AG04450 (cell line): ENCODE measurements around the gene TRIO. TPM values are rescaled to one million over a fixed set of nuclear protein-coding genes. Genes with fewer than 3 reads are reported as not detected.

Experiments used
- CTCF ChIA-PET: fragments of 300-600, 350-600 bp; formaldehyde crosslinking; extraction: SDS; loops from one replicate; lab custom pipeline; 2022; ENCODE audit warnings: antibody characterized with exemption, inconsistent platforms; lab: Charles Lee
- POLR2A ChIA-PET: fragments of 350-600 bp; formaldehyde crosslinking; extraction: SDS; loops from one replicate; lab custom pipeline; 2021; ENCODE audit warnings: antibody characterized with exemption, inconsistent platforms; lab: Yijun Ruan, JAX
- DNase-seq: peaks from one replicate; pipeline ENCODE4 v3.0.0-alpha.2; 2011; ENCODE audit warnings: low read depth, low spot score
- H3K27ac ChIP-seq: one replicate; pipeline ENCODE4 v1.5.1; 2012; ENCODE audit warnings: low read depth, low read length, control low read depth
- H3K27me3 ChIP-seq: one replicate; pipeline ENCODE4 v1.6.0; 2012; ENCODE audit warnings: low read length; ENCODE audit not compliant: control insufficient read depth, insufficient read depth
- H3K4me3 ChIP-seq: 2 replicates; pipeline ENCODE4 v1.5.1; 2011; ENCODE audit warnings: mild to moderate bottlenecking, low read depth, low read length, control low read depth
- H3K9me3 ChIP-seq: 2 replicates; pipeline ENCODE4 v1.5.1; 2012; ENCODE audit warnings: low read length; ENCODE audit not compliant: control insufficient read depth, insufficient read depth
- polyA plus RNA-seq: library from polyadenylated mRNA; depleted of rRNA; stranded (reverse); fragments of >200 nt; gene quantifications from 2 replicates; pipeline ENCODE4 v1.2.3, GENCODE V29; 2011
- TF ChIP-seq, protein P1 (sequence below): IDR thresholded peaks from 2 replicates; pipeline ENCODE4 v1.5.1; 2011; ENCODE audit warnings: low read depth, low read length, control low read depth, inconsistent platforms

TRIO gene
- polyA plus RNA-seq, 1 experiment, result 268 TPM

DNA sequence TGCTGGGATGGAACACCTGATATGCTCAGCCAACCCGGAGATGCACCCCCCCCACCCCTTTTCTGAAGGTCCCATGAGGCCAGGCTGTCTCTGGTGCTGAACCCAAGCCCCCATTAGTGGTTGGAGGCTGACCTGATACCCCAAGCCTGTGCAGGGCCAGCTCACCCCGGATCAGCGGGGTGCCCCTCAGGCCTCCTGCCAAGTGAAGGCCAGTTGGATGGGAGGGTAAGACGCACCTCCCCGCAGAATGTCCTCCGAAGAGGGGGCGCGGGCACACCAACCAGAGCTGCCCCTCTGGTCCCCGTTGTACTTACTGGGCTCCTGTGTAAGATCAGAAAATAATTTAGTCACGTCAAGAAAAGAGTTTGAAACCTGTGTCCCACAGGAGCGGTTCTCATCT, 361.7 kb downstream of the TRIO start:
- Histone ChIP-seq H3K4me3 (no peak overlapping the region), H3K27me3 (no peaks in the 10 kb centered on the region), H3K27ac (no peak overlapping the region), H3K9me3 (no peaks in the 10 kb centered on the region)
- ChIA-PET CTCF (interaction anchor here (1.2 kb wide), 1 partner anchor 144 kb away, joined by 5 read pairs; no protein-coding TSS in a partner anchor), POLR2A (no interaction called here)
- TF ChIP-seq, protein P1, sequence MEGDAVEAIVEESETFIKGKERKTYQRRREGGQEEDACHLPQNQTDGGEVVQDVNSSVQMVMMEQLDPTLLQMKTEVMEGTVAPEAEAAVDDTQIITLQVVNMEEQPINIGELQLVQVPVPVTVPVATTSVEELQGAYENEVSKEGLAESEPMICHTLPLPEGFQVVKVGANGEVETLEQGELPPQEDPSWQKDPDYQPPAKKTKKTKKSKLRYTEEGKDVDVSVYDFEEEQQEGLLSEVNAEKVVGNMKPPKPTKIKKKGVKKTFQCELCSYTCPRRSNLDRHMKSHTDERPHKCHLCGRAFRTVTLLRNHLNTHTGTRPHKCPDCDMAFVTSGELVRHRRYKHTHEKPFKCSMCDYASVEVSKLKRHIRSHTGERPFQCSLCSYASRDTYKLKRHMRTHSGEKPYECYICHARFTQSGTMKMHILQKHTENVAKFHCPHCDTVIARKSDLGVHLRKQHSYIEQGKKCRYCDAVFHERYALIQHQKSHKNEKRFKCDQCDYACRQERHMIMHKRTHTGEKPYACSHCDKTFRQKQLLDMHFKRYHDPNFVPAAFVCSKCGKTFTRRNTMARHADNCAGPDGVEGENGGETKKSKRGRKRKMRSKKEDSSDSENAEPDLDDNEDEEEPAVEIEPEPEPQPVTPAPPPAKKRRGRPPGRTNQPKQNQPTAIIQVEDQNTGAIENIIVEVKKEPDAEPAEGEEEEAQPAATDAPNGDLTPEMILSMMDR, result no peak
- no peak for DNase-seq

DNA sequence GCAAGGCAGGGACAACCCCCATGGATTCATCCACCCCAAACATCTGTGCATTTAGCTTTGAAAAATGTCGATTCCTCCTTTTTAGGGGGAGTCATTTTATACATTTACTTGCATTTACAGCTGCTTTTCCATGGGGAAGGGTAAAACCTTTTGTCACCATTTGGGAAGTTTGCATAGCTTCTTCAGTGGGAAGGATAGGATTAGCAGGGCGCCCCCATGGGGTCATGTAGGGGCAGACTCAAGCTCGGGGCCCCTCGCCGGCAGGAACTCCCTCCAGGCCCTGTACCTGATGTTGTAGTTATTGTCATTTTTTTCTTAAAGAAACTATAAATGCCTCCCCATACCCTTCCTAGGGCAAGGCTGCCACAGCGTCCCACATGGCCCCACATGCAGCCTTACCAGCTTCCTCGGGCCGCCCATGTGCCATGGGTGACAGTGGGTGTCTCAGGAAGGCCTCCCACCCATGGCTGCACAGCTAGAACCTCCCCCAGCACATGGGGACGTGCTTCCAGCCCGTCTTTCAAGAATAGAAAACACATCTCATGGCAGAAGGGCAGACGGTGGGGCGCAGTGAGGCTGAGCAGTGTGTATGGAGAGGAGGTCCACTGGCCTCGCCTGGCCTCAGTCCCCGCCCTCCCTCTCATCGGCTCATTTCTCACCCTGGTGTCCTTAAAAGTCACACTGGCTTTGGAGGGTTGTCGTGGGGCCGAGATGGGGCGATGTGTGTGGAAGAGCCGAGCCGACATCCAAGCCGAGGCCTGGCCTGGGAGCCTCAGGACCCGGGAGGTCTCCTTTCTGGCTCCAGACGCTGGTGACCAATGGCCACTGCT, 362.4 kb downstream of the TRIO start:
- no peak overlapping the region for H3K4me3 ChIP-seq
- ChIA-PET CTCF (interaction anchor here (1.2 kb wide), 1 partner anchor 143 kb away, joined by 5 read pairs; no protein-coding TSS in a partner anchor), POLR2A (no interaction called here)
- H3K27ac ChIP-seq, result peak overlapping the region; percentile 47
- TF ChIP-seq, protein P1, result peak; percentile 20; the same call in 1 of the 2 replicates
- no peaks in the 10 kb centered on the region for H3K27me3 ChIP-seq
- no peaks in the 10 kb centered on the region for H3K9me3 ChIP-seq
- no peak for DNase-seq

DNA sequence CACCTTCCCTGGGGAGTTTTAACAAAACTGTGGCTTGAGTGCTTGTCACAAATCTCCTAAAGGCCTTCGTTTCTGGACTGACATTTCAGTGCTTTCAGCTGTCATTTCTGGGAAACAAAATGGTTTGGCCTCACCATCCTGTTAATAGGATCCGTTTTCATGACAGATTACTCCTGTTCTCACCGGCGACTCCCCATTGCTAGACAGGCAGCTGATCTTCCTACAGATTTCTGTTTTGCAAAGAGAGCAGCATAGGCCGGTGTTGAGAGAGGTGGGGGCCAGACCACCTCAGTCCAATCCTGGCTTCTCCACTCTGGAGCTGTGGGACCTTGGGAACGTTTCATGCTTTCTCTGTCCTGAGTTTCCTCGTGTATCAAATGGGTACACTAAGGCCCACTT, 363.0 kb downstream of the TRIO start:
- ChIA-PET CTCF (no interaction called here), POLR2A (no interaction called here)
- Histone ChIP-seq H3K27me3 (no peaks in the 10 kb centered on the region), H3K4me3 (no peak overlapping the region), H3K9me3 (no peaks in the 10 kb centered on the region), H3K27ac (no peak overlapping the region)
- TF ChIP-seq, protein P1, result no peak
- no peak for DNase-seq

DNA sequence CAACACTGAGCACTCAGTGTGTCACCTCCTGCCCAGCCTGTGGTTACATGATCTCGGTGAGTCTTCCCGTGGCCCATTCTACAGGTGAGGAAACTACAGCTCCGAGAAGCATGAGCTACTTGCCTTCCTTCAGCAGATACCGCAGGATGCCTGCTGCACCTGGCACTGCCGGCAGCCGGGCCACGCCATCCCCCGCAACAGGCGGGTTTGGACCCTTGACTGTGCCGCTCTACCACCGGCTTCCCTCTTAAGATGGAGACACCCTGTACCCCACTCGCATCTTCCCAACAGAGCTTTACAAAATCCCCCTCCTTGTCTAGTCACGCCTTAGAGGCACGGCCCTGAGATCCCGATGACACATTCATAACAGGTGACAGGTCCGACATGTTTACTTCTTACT, 363.5 kb downstream of the TRIO start:
- H3K27ac ChIP-seq, result no peak overlapping the region
- TF ChIP-seq, protein P1, result no peak
- no peaks in the 10 kb centered on the region for H3K27me3 ChIP-seq
- H3K4me3 ChIP-seq, result no peak overlapping the region
- CTCF ChIA-PET, result no interaction called here
- no peak for DNase-seq
- H3K9me3 ChIP-seq, result no peaks in the 10 kb centered on the region
- POLR2A ChIA-PET, result interaction anchor here (0.6 to 1.3 kb wide), 2 partner anchors 7 to 142 kb away, joined by 4 to 6 read pairs; no protein-coding TSS in a partner anchor
